Stimulated activated CD4-positive, alpha-beta T cell treated with anti-CD3 and anti-CD28 coated beads, Interleukin-15, amount 100 ng/mL, for 48 hours (primary cell): Measurements from ENCODE around the gene NEURL3.
A peak's percentile ranks its signal among the peaks of the same experiment; 100 is the strongest.

Experiments
- DNase-seq, 2 donors: peaks; one replicate each; pipeline ENCODE4 v3.0.0-alpha.2; 2020; ENCODE audit warnings: low read depth in 2 of 2

The NEURL3 gene

GRCh38 chr2:96527286-96528005 lies 22.3 kb upstream of the NEURL3 start:
- DNase-seq: peak; percentile 65 to 71

GRCh38 chr2:96526615-96527285 lies 21.6 kb upstream of the NEURL3 start:
- DNase-seq: no peak

- DNase-seq: no peak
Measured at GRCh38 chr2:96526101-96526591, 21.0 kb upstream of the NEURL3 start.

GRCh38 chr2:96525211-96525507 lies 20.0 kb upstream of the NEURL3 start:
- no peak for DNase-seq

GRCh38 chr2:96524482-96525210 lies 19.5 kb upstream of the NEURL3 start:
- no peak for DNase-seq

GRCh38 chr2:96523659-96524481 lies 18.7 kb upstream of the NEURL3 start:
- no peak for DNase-seq

- no peak for DNase-seq
Measured at GRCh38 chr2:96522304-96523203, 17.4 kb upstream of the NEURL3 start.

GRCh38 chr2:96521219-96521618 lies 16.1 kb upstream of the NEURL3 start:
- no peak for DNase-seq

GRCh38 chr2:96520697-96521096 lies 15.5 kb upstream of the NEURL3 start:
- DNase-seq: no peak

- no peak for DNase-seq
Measured at GRCh38 chr2:96520231-96520630, 15.1 kb upstream of the NEURL3 start.

- DNase-seq: no peak
Measured at GRCh38 chr2:96517079-96517478, 11.9 kb upstream of the NEURL3 start.

- no peak for DNase-seq
Measured at GRCh38 chr2:96514521-96514920, 9.4 kb upstream of the NEURL3 start.

GRCh38 chr2:96512341-96512740 lies 7.2 kb upstream of the NEURL3 start:
- no peak for DNase-seq

GRCh38 chr2:96511851-96512250 lies 6.7 kb upstream of the NEURL3 start:
- DNase-seq: no peak

GRCh38 chr2:96510931-96511595 lies 5.9 kb upstream of the NEURL3 start:
- DNase-seq: no peak

GRCh38 chr2:96509847-96510230 lies 4.7 kb upstream of the NEURL3 start:
- no peak for DNase-seq

GRCh38 chr2:96509114-96509846 lies 4.1 kb upstream of the NEURL3 start:
- DNase-seq: peak in 1 of 2 donors; percentile 74

GRCh38 chr2:96508521-96509113 lies 3.5 kb upstream of the NEURL3 start:
- DNase-seq: no peak

GRCh38 chr2:96507957-96508520 lies 2.9 kb upstream of the NEURL3 start:
- DNase-seq: peak; percentile 67 to 83
